ENCODE results near the gene RSRC1.
"Not testable (repeated sequence)": the region's sequence is repeated elsewhere in the genome, so short reads cannot be mapped to it uniquely, and the experiment has no call there.

Gene RSRC1

GRCh38 chr3:158181096-158181495, 71.2 kb downstream of the RSRC1 start:
- H3K36me3 ChIP-seq (ENCODE audit: control insufficient read depth, insufficient read depth, low read length) = no peaks in the 10 kb centered on the region
- no peaks in the 10 kb centered on the region for H3K4me1 ChIP-seq (ENCODE audit: control insufficient read depth, insufficient read depth, low read length)
- H3K9me3 ChIP-seq (ENCODE audit: control insufficient read depth, insufficient read depth, low read length) = no peaks in the 10 kb centered on the region
- H3K9ac ChIP-seq (ENCODE audit: low read depth, low read length) = no peak overlapping the region
- H3K4me3 ChIP-seq (ENCODE audit: low read depth, low read length) = no peak overlapping the region
- H3K27ac ChIP-seq (ENCODE audit: low read depth, low read length) = no peak overlapping the region
- no peaks in the 10 kb centered on the region for H3K27me3 ChIP-seq (ENCODE audit: control insufficient read depth, insufficient read depth, low read length)

GRCh38 chr3:158185711-158186110, 75.8 kb downstream of the RSRC1 start:
- Histone ChIP-seq H3K27me3 (ENCODE audit: control insufficient read depth, insufficient read depth, low read length) (no peaks in the 10 kb centered on the region), H3K9ac (ENCODE audit: low read depth, low read length) (no peak overlapping the region), H3K9me3 (ENCODE audit: control insufficient read depth, insufficient read depth, low read length) (no peaks in the 10 kb centered on the region), H3K4me3 (ENCODE audit: low read depth, low read length) (no peak overlapping the region), H3K27ac (ENCODE audit: low read depth, low read length) (no peak overlapping the region), H3K36me3 (ENCODE audit: control insufficient read depth, insufficient read depth, low read length) (no peaks in the 10 kb centered on the region), H3K4me1 (ENCODE audit: control insufficient read depth, insufficient read depth, low read length) (no peaks in the 10 kb centered on the region)

DNA sequence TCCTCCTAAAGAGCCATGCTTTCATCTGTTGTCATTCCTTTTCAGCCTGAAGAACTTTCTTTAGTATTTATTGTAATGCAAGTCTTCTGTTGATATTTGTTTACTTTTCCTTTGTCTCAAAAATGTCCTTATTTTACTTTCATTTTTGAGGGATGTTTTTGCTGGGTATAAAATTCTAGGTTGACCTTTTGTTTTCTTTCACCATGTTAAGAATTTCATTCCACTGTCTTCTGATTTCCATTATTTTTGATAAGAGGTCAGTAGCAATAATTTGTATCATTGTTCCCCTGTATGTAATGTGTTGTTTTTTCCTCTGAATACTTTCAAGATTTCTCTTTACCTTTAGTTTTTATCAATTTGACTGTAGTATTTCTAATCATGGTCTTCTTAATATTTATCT, 91.1 kb downstream of the RSRC1 start:
- no peaks in the 10 kb centered on the region for H3K36me3 ChIP-seq (ENCODE audit: control insufficient read depth, insufficient read depth, low read length)

GRCh38 chr3:158205324-158205723, 95.4 kb downstream of the RSRC1 start:
- no peak overlapping the region for H3K4me3 ChIP-seq (ENCODE audit: low read depth, low read length)

More for the DNA sequence above, 91.1 kb downstream of the RSRC1 start:
- no peak overlapping the region for H3K27ac ChIP-seq (ENCODE audit: low read depth, low read length)
- no peaks in the 10 kb centered on the region for H3K27me3 ChIP-seq (ENCODE audit: control insufficient read depth, insufficient read depth, low read length)
- no peak overlapping the region for H3K9ac ChIP-seq (ENCODE audit: low read depth, low read length)
- no peaks in the 10 kb centered on the region for H3K4me1 ChIP-seq (ENCODE audit: control insufficient read depth, insufficient read depth, low read length)
- H3K9me3 ChIP-seq (ENCODE audit: control insufficient read depth, insufficient read depth, low read length) = peaks cover 16% of the 10 kb centered on the region
- no peak overlapping the region for H3K4me3 ChIP-seq (ENCODE audit: low read depth, low read length)

DNA sequence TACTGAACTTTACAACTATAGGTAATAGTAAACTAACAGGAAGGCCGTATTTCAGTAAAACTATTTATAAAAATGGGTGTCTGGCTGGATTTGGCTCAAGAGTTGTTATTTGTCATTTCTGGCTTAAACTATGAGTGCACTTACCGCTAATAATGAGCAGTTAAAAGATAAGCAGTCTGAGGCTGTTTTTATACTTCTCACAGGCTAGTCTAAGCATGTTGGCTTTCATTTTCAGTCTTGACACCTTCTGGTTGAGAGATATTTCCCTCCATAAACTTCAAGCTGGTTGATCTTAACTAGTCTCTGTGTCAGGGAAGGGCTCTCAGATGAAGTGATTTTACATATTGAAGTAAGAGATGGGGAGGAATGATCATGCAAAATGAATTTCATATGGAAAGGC, 96.1 kb downstream of the RSRC1 start:
- Histone ChIP-seq H3K4me1 (ENCODE audit: control insufficient read depth, insufficient read depth, low read length) (no peaks in the 10 kb centered on the region), H3K36me3 (ENCODE audit: control insufficient read depth, insufficient read depth, low read length) (no peaks in the 10 kb centered on the region), H3K9me3 (ENCODE audit: control insufficient read depth, insufficient read depth, low read length) (peaks cover 5% of the 10 kb centered on the region), H3K27ac (ENCODE audit: low read depth, low read length) (no peak overlapping the region), H3K9ac (ENCODE audit: low read depth, low read length) (no peak overlapping the region), H3K27me3 (ENCODE audit: control insufficient read depth, insufficient read depth, low read length) (no peaks in the 10 kb centered on the region), H3K4me3 (ENCODE audit: low read depth, low read length) (no peak overlapping the region)

More at GRCh38 chr3:158205324-158205723, 95.4 kb downstream of the RSRC1 start:
- Histone ChIP-seq H3K36me3 (ENCODE audit: control insufficient read depth, insufficient read depth, low read length) (no peaks in the 10 kb centered on the region), H3K4me1 (ENCODE audit: control insufficient read depth, insufficient read depth, low read length) (no peaks in the 10 kb centered on the region), H3K27ac (ENCODE audit: low read depth, low read length) (no peak overlapping the region), H3K27me3 (ENCODE audit: control insufficient read depth, insufficient read depth, low read length) (no peaks in the 10 kb centered on the region), H3K9ac (ENCODE audit: low read depth, low read length) (no peak overlapping the region), H3K9me3 (ENCODE audit: control insufficient read depth, insufficient read depth, low read length) (peaks cover 12% of the 10 kb centered on the region)

DNA sequence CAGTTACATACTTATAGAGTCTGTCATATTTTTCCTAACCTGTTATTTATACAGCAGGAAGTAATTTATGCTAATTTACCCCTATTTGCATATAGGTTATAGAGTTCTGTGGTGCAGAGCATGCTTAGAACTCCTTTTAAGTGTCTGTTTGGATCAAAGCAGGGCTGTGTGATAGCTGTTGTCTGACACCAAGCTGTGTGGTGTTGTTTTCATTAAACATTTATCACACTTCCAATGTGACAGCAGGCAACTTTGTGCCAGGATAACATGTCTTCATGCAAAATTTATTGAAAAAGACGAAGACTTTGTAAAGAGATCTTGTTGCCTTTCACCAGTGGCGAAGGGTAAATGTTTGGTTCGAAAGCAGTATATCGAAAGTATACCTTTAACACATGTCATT, 100.2 kb downstream of the RSRC1 start:
- Histone ChIP-seq H3K27ac (ENCODE audit: low read depth, low read length) (no peak overlapping the region), H3K9ac (ENCODE audit: low read depth, low read length) (no peak overlapping the region), H3K36me3 (ENCODE audit: control insufficient read depth, insufficient read depth, low read length) (no peaks in the 10 kb centered on the region), H3K4me1 (ENCODE audit: control insufficient read depth, insufficient read depth, low read length) (no peaks in the 10 kb centered on the region), H3K4me3 (ENCODE audit: low read depth, low read length) (no peak overlapping the region), H3K27me3 (ENCODE audit: control insufficient read depth, insufficient read depth, low read length) (no peaks in the 10 kb centered on the region), H3K9me3 (ENCODE audit: control insufficient read depth, insufficient read depth, low read length) (no peaks in the 10 kb centered on the region)

- Histone ChIP-seq H3K27me3 (ENCODE audit: control insufficient read depth, insufficient read depth, low read length) (no peaks in the 10 kb centered on the region), H3K9me3 (ENCODE audit: control insufficient read depth, insufficient read depth, low read length) (no peaks in the 10 kb centered on the region), H3K36me3 (ENCODE audit: control insufficient read depth, insufficient read depth, low read length) (no peaks in the 10 kb centered on the region), H3K27ac (ENCODE audit: low read depth, low read length) (no peak overlapping the region), H3K9ac (ENCODE audit: low read depth, low read length) (no peak overlapping the region), H3K4me3 (ENCODE audit: low read depth, low read length) (no peak overlapping the region), H3K4me1 (ENCODE audit: control insufficient read depth, insufficient read depth, low read length) (no peaks in the 10 kb centered on the region)
These were observed 103.6 kb downstream of the RSRC1 start for GRCh38 chr3:158213461-158213860.

DNA sequence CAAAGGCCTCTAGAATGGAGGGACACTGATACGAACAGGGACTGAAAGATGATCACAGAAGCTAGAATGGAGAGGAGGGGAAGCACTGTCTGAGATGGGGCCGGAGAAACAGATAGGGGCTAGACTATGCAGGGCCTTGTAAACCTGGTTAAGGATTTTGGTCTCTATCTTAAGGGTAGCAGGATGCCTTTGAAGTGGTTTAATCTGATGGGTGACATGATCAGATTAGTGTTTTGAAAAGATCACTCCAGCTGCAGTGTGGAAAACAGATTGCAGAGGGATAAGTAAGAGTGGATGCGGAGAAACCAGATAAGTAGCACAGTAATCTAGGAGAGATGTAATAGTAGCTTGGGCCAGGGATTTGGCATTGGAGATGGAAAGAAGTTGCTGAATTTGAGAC, 108.1 kb downstream of the RSRC1 start:
- Histone ChIP-seq H3K36me3 (ENCODE audit: control insufficient read depth, insufficient read depth, low read length) (no peaks in the 10 kb centered on the region), H3K9ac (ENCODE audit: low read depth, low read length) (no peak overlapping the region), H3K9me3 (ENCODE audit: control insufficient read depth, insufficient read depth, low read length) (no peaks in the 10 kb centered on the region), H3K27ac (ENCODE audit: low read depth, low read length) (no peak overlapping the region), H3K4me1 (ENCODE audit: control insufficient read depth, insufficient read depth, low read length) (no peaks in the 10 kb centered on the region), H3K4me3 (ENCODE audit: low read depth, low read length) (no peak overlapping the region), H3K27me3 (ENCODE audit: control insufficient read depth, insufficient read depth, low read length) (no peaks in the 10 kb centered on the region)

GRCh38 chr3:158220575-158220974, 110.7 kb downstream of the RSRC1 start:
- H3K36me3 ChIP-seq (ENCODE audit: control insufficient read depth, insufficient read depth, low read length) = no peaks in the 10 kb centered on the region
- no peaks in the 10 kb centered on the region for H3K27me3 ChIP-seq (ENCODE audit: control insufficient read depth, insufficient read depth, low read length)
- H3K4me1 ChIP-seq (ENCODE audit: control insufficient read depth, insufficient read depth, low read length) = no peaks in the 10 kb centered on the region
- H3K9me3 ChIP-seq (ENCODE audit: control insufficient read depth, insufficient read depth, low read length) = no peaks in the 10 kb centered on the region
- H3K4me3 ChIP-seq (ENCODE audit: low read depth, low read length) = no peak overlapping the region
- no peak overlapping the region for H3K9ac ChIP-seq (ENCODE audit: low read depth, low read length)
- no peak overlapping the region for H3K27ac ChIP-seq (ENCODE audit: low read depth, low read length)

- H3K4me3 ChIP-seq (ENCODE audit: low read depth, low read length) = no peak overlapping the region
- H3K27me3 ChIP-seq (ENCODE audit: control insufficient read depth, insufficient read depth, low read length) = no peaks in the 10 kb centered on the region
- H3K9ac ChIP-seq (ENCODE audit: low read depth, low read length) = no peak overlapping the region
- no peak overlapping the region for H3K27ac ChIP-seq (ENCODE audit: low read depth, low read length)
- H3K4me1 ChIP-seq (ENCODE audit: control insufficient read depth, insufficient read depth, low read length) = no peaks in the 10 kb centered on the region
- no peaks in the 10 kb centered on the region for H3K9me3 ChIP-seq (ENCODE audit: control insufficient read depth, insufficient read depth, low read length)
- H3K36me3 ChIP-seq (ENCODE audit: control insufficient read depth, insufficient read depth, low read length) = no peaks in the 10 kb centered on the region
These were observed 111.5 kb downstream of the RSRC1 start for GRCh38 chr3:158221426-158221825.

- Histone ChIP-seq H3K27me3 (ENCODE audit: control insufficient read depth, insufficient read depth, low read length) (no peaks in the 10 kb centered on the region), H3K4me1 (ENCODE audit: control insufficient read depth, insufficient read depth, low read length) (no peaks in the 10 kb centered on the region), H3K4me3 (ENCODE audit: low read depth, low read length) (no peak overlapping the region), H3K27ac (ENCODE audit: low read depth, low read length) (no peak overlapping the region), H3K9ac (ENCODE audit: low read depth, low read length) (no peak overlapping the region), H3K9me3 (ENCODE audit: control insufficient read depth, insufficient read depth, low read length) (no peaks in the 10 kb centered on the region), H3K36me3 (ENCODE audit: control insufficient read depth, insufficient read depth, low read length) (no peaks in the 10 kb centered on the region)
These were observed 116.5 kb downstream of the RSRC1 start for GRCh38 chr3:158226429-158226828.

- H3K36me3 ChIP-seq (ENCODE audit: control insufficient read depth, insufficient read depth, low read length); H3K9me3 ChIP-seq (ENCODE audit: control insufficient read depth, insufficient read depth, low read length); H3K27me3 ChIP-seq (ENCODE audit: control insufficient read depth, insufficient read depth, low read length); H3K4me3 ChIP-seq (ENCODE audit: low read depth, low read length); H3K27ac ChIP-seq (ENCODE audit: low read depth, low read length); H3K4me1 ChIP-seq (ENCODE audit: control insufficient read depth, insufficient read depth, low read length); H3K9ac ChIP-seq (ENCODE audit: low read depth, low read length): not testable (repeated sequence)
These were observed 119.1 kb downstream of the RSRC1 start for GRCh38 chr3:158228942-158229341.
